Sigmoid colon (tissue), 4 donors: ENCODE data around the gene POLR1B.
"Not testable (repeated sequence)": the region's sequence is repeated elsewhere in the genome, so short reads cannot be mapped to it uniquely, and the experiment has no call there.

Experiments used
- EP300 ChIP-seq, 4 donors: sonication (generic); formaldehyde crosslinking; IDR thresholded peaks; one replicate each; pipeline ENCODE4 v1.6.1; 2017; ENCODE audit warnings: antibody characterized with exemption in 4 of 4
- POLR2A ChIP-seq, 2 donors: fragments of 450-650 bp; IDR thresholded peaks; one replicate each; pipeline ENCODE4 v1.6.1; 2016; ENCODE audit warnings: antibody characterized with exemption in 2 of 2, mild to moderate bottlenecking in 2 of 2, moderate library complexity in 2 of 2
- POLR2AphosphoS5 ChIP-seq, 4 donors: sonication (generic); formaldehyde crosslinking; IDR thresholded peaks; one replicate each; pipeline ENCODE4 v1.6.1; 2017; ENCODE audit warnings: antibody characterized with exemption in 4 of 4
- TF ChIP-seq, protein P1 (sequence below), 4 experiments: fragments of 450-650 bp in 3 of 4; fragments of 200-600 bp in 1 of 4; IDR thresholded peaks; one replicate each; pipeline ENCODE4 v1.5.1; 2016 to 2019; ENCODE audit warnings: antibody characterized with exemption in 4 of 4, mild to moderate bottlenecking in 3 of 4, moderate library complexity in 2 of 4

DNA sequence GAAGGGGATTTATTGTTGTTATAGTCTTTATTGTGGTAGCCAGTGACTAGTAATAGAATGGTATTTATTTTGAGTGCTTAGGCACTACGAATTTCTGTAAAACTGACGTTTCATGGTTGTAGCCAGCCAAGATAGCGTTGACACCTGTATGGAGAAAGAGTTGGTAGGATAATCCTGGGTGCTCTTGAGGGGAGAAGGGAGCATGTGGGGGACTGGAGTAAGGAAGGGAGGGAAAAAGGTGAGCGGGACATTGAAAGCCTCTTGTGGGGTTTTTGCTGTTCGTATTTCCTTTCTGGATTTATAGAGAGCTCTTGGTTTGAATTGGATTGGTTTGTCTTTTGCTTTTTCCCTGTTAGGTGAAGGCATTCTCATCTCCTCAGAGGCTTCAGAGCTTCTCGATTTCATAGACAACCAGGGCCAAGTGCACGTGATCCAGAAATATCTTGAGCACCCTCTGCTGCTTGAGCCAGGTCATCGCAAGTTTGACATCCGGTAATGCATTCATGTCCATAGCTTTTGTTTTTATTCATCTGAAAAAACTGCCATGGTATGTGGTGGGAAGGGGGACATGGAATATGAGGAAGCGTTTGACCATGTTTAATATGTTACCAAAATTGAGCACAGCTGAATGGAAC, 41.3 kb upstream of the POLR1B start:
- TF ChIP-seq POLR2A, EP300, POLR2AphosphoS5 (IDR thresholded peaks at IDR 0.05): not testable (repeated sequence)
- TF ChIP-seq, protein P1, sequence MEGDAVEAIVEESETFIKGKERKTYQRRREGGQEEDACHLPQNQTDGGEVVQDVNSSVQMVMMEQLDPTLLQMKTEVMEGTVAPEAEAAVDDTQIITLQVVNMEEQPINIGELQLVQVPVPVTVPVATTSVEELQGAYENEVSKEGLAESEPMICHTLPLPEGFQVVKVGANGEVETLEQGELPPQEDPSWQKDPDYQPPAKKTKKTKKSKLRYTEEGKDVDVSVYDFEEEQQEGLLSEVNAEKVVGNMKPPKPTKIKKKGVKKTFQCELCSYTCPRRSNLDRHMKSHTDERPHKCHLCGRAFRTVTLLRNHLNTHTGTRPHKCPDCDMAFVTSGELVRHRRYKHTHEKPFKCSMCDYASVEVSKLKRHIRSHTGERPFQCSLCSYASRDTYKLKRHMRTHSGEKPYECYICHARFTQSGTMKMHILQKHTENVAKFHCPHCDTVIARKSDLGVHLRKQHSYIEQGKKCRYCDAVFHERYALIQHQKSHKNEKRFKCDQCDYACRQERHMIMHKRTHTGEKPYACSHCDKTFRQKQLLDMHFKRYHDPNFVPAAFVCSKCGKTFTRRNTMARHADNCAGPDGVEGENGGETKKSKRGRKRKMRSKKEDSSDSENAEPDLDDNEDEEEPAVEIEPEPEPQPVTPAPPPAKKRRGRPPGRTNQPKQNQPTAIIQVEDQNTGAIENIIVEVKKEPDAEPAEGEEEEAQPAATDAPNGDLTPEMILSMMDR (IDR thresholded peaks at IDR 0.05) = peak in 2 of 4 experiments; percentile 31 to 33
